Stimulated activated CD4-positive, alpha-beta T cell treated with anti-CD3 and anti-CD28 coated beads, Interleukin-12 subunit alpha, Interleukin-12 subunit beta, amount 100 ng/mL, for 24 hours (primary cell): ENCODE data around the gene MGAT5.
"Not testable (repeated sequence)": the region's sequence is repeated elsewhere in the genome, so short reads cannot be mapped to it uniquely, and the experiment has no call there.

Source experiments
- DNase-seq, 2 experiments: peaks; one replicate each; pipeline ENCODE4 v3.0.0-alpha.2; 2020; ENCODE audit warnings: low read depth in 2 of 2

Gene MGAT5

GRCh38 chr2:134276381-134277172 lies 22.7 kb downstream of the MGAT5 start:
- DNase-seq, result no peak

DNA sequence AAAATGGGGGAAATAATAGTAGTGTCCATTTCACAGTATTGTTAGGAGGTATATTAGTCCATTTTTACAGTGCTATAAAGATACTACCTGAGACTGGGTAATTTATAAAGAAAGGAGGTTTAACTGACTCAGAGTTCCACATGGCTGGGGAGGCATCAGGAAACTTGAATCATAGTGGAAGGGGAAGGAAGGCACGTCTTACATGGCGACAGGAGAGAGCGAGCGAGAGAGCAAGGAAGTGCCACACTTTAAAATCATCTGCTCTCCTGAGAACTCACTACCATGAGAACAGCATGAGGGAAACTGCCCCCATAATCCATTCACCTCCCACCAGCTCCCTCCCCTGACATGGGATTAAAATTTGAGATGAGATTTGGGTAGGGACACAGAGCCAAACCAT lies 23.4 kb downstream of the MGAT5 start:
- no peak for DNase-seq

DNA sequence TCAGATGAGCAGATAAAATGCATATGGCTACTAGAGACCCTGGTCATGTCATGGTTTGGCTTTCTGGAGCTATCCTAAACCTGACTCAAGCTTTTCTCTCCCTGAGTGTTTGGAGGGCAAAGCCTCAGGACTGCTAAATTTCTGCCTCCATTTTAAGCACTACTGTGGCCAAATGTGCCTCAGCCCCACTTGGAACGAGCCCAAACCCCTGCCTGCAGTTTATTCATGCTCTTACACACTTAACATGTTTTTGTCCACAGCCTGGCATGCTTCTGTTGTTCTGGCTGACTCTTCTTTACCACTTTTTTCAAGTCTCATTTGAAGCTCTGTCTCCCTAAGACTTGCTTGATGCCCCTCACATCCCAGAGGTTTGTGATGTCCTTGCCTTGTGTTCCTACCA lies 24.7 kb downstream of the MGAT5 start:
- no peak for DNase-seq

DNA sequence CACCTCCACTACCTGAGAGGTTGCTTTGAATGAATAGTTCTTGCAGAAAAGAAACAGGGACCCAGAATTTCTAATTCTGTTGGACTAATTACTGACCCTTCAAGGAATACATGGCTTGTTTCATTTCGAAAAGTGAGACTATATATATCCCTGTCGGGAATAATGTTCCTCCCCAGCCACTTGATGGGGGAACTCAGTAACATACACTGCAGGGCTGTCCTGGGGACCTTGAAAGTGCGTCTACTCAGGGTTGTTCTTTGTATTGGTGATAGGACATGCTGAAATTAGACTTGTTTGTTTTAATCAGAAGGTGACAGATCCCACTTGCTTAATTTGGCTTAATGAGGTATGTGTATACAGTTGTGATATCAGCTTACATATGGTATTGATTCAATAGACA lies 25.5 kb downstream of the MGAT5 start:
- no peak for DNase-seq

GRCh38 chr2:134280231-134280630 lies 26.4 kb downstream of the MGAT5 start:
- DNase-seq, result no peak

- DNase-seq, result no peak
These were observed 26.9 kb downstream of the MGAT5 start for GRCh38 chr2:134280726-134281125.

- DNase-seq, result no peak
These were observed 28.0 kb downstream of the MGAT5 start for GRCh38 chr2:134281815-134282419.

DNA sequence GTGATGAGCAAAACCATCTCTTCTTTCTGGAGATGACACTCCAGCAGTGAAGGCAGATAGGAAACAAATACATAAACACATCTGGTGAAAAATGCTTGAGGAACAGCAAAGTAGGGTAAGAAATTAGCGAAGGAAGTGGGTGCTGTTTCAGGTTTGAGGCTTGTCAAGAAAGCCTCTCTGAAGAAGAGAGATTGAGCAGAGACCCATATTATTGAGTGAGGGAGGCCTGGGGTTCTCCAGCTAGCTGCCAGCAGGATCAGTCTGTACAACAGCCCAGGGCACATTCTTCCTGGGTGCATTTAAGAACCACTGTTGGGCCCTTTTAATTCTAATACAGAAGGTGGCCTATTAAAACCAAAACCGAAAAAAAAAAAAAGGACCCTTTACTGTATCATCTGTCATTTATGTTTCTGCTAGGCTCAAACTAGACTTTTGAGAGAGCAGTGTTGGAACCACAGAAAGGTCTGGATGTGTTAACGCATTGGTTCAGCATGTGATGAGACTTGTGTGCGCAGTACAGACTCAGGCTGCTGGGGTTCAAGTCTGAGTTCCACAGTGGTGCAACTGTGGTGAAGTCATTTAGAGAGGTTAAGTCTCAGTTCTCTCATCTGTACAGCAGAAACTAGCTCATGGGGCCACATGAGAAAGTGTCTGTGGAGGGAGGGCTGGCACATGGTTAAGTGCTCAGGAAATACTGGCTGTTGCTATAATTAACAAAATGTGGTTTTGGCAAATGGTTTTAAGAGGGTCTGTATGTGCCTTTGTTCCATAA lies 28.9 kb downstream of the MGAT5 start:
- no peak for DNase-seq

- no peak for DNase-seq
These were observed 29.8 kb downstream of the MGAT5 start for GRCh38 chr2:134283661-134284060.

DNA sequence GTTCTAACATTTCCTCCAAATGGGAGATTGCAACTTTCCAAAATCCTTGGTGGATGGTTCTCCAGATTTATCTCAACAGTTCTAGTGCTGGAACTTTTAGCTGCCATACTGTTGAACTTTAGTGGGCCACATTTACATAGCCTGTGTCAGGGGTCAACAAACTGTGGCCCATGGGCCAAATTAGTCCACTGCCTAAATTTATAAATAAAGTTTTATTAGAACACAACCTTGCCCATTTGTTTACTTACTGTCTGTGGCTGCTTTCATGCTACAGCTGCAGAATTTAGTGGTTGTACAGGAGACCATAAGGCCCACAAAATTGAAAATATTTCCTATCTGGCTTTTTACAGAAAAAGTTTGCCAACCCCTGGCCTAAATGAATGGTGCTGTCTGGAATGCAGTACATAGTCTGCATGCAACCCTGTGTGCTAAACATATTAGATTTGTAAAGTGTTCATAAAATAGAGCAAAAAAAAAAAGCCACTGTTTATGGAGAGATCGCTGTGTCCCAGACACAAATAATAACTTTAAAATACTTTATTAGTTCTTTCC lies 30.3 kb downstream of the MGAT5 start:
- no peak for DNase-seq

DNA sequence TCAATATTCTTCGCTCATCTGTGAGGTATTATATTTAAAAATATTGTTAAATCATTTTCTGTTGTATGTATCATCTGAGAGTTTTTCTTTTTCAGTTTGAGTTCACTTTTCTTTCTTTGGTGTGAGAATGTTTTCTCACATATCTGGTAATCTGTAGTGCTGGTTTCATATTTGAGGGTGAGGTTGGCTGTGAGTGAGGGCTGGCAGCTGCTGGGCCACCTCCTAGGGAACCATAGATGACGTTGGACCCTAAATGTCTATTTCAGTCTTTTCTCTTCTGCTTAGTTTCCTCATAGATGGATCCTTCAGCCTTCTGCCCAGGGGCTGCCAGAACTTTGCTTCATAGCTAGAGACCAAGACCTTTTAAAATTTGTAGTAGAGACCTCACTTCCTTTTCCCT lies 33.5 kb downstream of the MGAT5 start:
- no peak for DNase-seq

DNA sequence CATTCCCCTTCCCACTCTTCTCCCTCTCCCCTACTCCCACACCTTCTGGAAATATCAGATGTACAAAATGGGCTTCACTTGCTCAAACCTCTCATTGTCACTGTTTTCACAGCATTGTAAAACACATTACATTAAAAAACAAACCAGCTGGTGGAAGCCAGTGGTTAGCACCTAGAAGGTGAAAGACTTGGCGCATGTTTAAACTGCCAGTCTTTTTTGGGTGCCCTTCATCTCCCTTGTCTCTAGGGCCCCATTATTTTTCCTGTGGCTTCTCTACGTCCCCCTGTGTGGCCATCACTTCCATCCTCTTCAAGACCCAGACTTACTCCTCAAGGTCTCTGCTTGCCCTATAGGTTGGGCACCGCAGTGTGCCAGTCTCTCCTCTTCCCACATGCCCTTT lies 34.9 kb downstream of the MGAT5 start:
- no peak for DNase-seq

DNA sequence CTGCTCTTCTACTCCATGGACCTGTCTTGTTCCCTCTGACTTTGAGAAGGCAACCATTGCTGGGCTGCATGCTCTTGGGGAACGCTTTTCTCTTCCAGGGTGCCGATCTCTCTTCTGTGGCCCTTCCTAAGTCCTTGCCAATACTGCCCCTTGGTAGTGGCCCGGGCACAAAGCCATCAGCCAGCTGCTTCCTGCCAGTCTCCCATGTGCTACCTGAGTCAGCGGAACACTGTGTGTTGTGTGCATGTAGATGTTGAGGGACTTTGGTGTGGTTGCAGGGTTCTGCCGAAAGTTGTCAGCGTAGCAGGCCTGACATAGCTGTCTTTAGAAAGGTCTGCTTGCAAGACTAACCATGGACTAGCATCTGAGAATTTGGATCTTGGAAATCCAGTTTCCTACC lies 35.4 kb downstream of the MGAT5 start:
- no peak for DNase-seq

DNA sequence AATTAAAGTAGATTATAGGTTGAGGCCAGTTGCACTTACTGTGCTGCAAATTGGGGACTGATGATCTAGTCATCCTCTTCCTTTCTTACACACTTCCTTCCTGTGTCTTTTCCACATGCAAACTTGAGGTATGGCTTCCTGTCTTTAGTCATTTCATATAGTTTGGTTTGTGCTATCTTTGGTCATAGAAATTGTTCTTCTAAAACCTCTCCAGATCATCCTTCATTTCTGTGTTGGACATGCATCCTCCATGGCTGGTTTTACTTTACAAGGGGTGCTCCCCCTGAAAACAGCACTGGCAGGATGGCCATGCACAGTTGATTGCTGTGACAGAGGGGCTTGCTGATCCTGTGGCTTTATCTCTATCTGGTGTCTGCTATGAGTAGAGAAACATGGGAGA lies 36.5 kb downstream of the MGAT5 start:
- no peak for DNase-seq

DNA sequence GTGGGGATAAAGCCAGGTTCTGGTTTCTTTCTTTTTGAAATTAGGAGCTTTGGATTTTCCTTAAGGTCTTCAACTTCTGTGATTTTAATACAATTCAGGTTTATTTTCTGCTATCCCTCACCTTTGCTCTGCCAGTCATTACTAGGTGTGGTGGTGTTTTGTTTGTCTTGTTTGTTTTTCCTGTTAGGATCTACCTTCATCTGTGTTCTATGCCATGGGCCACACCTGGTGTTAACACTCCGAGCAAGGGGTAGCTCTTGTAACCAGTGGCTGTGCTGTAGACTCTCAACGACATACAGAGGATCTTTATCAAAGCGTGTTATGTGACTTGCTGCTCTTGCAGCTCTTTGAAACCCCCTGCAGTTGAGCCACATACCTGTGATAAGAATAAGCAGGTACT lies 38.6 kb downstream of the MGAT5 start:
- no peak for DNase-seq

DNA sequence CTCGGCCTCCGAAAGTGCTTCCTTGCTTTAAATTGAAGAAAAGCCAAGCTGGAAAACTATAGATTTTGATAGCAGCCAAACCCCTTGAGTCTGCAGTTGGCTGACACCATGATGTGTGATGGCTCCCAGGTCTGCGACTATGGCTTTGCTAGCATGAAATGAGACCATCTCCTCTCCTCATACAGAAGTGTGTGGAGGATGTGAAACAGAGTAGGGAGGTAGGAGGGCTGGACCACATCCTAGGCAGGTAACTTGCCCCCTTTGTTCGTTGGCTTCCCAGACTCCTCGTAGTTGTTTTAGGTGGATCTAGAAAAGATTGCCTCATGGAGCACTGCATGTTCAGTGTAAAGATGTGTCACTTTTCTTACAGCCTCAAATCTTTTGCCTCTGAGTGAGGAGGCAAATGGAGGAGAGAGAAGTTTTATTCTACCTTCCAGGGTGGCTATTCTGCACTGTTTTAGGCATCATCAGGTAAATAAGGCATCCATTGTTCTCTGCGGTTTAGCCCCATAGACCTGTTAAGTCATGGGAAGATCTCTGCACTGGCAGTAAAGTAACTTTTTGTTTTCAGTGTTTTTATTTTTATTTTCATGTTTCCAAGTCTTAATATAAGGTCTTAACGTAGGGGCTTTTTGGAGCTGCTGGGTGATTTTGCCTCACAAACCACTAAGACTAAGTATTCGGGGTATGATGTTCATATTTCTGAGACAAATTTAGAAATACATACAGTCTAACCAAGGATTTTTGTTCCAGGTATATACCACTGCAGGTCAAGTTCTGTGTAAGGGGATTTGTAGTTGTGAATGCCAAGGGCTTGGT lies 40.1 kb downstream of the MGAT5 start:
- DNase-seq, result no peak

DNA sequence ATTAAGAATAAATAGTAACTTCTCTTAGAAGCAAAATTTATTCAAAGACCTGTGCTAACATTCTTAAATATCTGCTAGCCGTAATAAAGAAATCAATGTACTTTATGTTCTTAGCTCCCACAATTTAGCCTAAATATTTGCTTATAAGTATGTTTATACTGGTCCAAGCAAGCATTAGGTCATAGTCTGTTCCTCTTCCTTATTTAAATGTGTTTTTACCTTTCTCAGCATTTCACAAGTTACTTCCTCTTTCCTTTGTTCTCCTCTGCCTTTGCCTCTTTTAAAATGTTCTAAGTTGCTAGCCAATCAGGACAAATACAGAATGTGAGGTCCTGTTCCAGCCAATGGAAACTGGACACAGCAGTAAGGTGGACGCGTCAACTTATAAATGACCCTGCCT lies 40.7 kb downstream of the MGAT5 start:
- not testable (repeated sequence) for DNase-seq

- DNase-seq, result no peak
These were observed 41.6 kb downstream of the MGAT5 start for GRCh38 chr2:134295441-134295840.

DNA sequence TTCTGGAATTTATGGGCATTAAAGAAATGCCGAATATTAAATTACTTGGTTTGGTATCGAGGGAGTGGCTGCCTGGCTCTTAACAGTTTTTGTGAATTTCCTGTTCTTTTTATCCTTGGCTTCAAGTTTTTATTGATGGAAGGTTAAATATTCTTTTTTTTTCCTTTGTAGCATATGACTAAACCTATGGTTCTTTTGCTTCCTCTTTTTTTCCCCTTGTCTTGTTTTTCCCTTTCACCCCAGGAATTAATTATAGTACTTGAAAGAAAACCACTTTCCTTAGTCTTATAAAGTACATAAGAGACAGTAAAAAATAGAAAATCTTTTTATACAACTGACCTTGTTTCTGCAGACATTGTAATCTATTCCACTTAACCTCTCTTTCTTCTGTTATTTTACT lies 42.4 kb downstream of the MGAT5 start:
- DNase-seq, result no peak

- no peak for DNase-seq
These were observed 45.5 kb downstream of the MGAT5 start for GRCh38 chr2:134299334-134299733.

DNA sequence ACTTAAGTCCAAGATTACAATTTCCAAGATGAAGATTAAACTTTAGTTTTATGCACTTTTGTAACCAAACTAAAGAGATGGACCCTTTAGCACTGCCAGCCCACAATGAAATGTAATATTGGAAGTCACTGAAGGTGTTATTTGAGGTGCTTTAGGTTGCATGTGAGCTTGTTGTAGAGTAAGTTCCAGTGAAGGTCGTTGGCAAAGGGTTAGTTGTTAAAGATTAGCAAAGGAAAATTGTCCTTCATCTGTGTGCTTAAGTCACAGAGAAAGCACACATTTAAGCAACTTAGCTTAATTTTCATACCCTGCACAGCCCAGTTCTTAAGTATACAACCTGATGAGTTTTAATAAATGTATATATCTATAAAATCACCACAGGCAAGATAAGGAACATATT lies 46.7 kb downstream of the MGAT5 start:
- no peak for DNase-seq
